Esophagus (tissue), 2 donors: ENCODE measurements around the gene PLVAP. TPM values are rescaled to one million over a fixed set of nuclear protein-coding genes. Genes with fewer than 3 reads are reported as not detected.

ENCODE experiments used
- H3K27ac ChIP-seq, 2 donors: one replicate each; pipeline ENCODE4 v1.5.1; 2013; ENCODE audit warnings: low read depth in 2 of 2, mild to moderate bottlenecking in 2 of 2, inconsistent platforms in 1 of 2, low read length in 1 of 2, moderate library complexity in 1 of 2
- H3K27me3 ChIP-seq, 2 donors: one replicate each; pipeline ENCODE4 v1.6.1; 2013; ENCODE audit warnings: low read length in 2 of 2, control low read depth in 1 of 2, mild to moderate bottlenecking in 1 of 2; ENCODE audit not compliant: insufficient read depth in 2 of 2, control insufficient read depth in 1 of 2
- H3K36me3 ChIP-seq, 2 donors: one replicate each; pipeline ENCODE4 v1.6.1; 2013; ENCODE audit warnings: low read length in 1 of 2; ENCODE audit not compliant: control insufficient read depth in 2 of 2, insufficient read depth in 2 of 2
- H3K4me1 ChIP-seq, 2 donors: one replicate each; pipeline ENCODE4 v1.6.1; 2013; ENCODE audit warnings: low read length in 1 of 2; ENCODE audit not compliant: control insufficient read depth in 2 of 2, insufficient read depth in 2 of 2
- H3K4me3 ChIP-seq, 2 donors: one replicate each; pipeline ENCODE4 v1.5.1; 2013; ENCODE audit warnings: low read length in 2 of 2, mild to moderate bottlenecking in 2 of 2, low read depth in 1 of 2, moderate library complexity in 1 of 2
- H3K9me3 ChIP-seq, 2 donors: one replicate each; pipeline ENCODE4 v1.6.1; 2013; ENCODE audit warnings: mild to moderate bottlenecking in 2 of 2, low read depth in 1 of 2, low read length in 1 of 2, moderate library complexity in 1 of 2; ENCODE audit not compliant: control insufficient read depth in 2 of 2, insufficient read depth in 1 of 2
- WGBS, 2 donors: extraction: QIAGEN DNeasy Blood & Tissue Kit; methylation state at CpG; one replicate each; pipeline ENCODE4 v1.1.7; 2013; 5-methylcytosine and 5-hydroxymethylcytosine counted together
- polyA plus RNA-seq, 2 donors: library from polyadenylated mRNA; stranded (reverse); fragments of 200-250 nt; gene quantifications; one replicate each; pipeline ENCODE4 v1.2.3, GENCODE V29; 2013
- donor health status: healthy with polysubstance abuse.
- donor health status: Bipolar disorder and iron deficiency.

PLVAP gene
- polyA plus RNA-seq, 2 donors: 29.5 to 30.7 TPM

DNA sequence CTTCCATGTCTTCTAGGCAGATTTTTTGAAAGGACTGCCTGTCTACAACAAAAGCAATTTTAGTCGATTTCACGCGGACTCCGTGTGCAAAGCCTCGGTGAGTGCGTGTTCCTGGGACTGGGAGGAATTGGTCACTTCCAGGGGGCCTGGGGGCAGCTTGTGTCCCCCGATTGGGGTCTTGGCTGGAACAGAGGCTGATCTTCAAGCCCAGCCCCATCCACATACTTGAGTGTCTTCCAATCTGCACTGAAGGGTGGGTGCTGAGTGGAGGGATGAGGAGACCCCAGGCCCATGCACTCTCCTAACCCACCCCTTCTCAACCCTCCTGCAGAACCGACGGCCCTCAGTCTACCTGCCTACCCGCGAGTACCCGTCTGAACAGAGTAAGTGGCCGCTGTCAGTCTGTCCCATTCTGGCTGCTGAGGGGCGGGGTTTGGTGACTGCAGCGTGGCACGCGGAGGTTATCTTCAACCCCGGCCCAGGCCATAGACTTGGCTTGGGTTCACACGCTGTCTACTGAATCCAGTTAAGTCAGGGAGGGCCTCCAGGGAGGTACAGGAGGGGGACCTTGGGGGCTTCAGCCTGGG is 63.0 kb downstream of the PLVAP start:
- no peak overlapping the region for H3K27ac ChIP-seq
- peaks cover 5 to 15% of the 10 kb centered on the region in 2 donors for H3K4me1 ChIP-seq
- H3K36me3 ChIP-seq: peaks cover 14 to 27% of the 10 kb centered on the region in 2 donors
- no peaks in the 10 kb centered on the region for H3K27me3 ChIP-seq
- H3K9me3 ChIP-seq: peaks cover 0 to 6% of the 10 kb centered on the region in 2 donors
- H3K4me3 ChIP-seq: no peak overlapping the region
- 89 to 91% methylated on average over 19 of the region's 19 CpGs for WGBS, 2 donors

DNA sequence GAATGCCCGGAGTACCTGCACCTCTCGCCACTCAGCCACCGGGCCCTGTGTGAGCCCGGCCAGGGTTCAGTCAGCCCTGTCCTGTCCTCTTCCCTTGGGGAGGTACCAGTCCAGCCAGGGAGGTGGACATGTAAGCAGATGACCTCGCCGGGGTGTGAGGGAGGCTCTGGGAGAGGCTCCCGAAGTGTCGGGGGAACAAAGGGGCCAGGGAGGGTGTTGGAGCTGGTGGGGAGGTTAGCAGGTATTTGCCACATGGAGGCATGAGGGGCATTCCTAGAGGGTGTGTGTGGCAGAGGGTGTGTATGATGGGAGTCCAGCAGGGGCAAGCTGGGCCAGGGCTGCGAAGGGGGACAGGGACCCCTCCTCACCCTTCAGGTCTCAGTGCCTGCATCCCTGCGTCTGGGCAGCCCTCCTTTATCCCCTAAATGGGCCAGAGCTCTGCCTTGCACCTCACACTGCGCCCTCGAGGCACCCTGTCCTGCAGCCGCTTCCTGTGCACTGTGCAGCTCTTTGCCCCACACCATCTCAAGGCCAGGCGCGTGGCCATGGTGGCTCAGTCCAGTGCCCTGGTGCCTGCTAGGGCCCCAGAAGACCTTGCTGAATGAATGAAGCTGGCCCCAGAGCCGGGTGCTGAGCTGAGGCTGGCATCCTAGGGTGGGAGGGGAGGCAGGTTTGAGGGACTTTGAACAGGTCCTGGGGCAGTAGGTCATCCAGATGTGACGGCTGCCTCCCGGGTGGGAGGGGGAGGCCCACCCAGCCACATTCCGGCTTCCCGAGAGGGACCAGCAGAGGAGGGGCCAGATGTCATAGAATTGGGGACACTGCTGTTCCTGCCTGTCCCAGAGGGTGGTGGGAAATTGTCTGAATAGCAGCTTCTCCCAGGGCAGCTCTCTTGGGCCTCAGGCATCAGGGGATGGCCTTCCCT is 64.7 kb downstream of the PLVAP start:
- Histone ChIP-seq H3K9me3 (peaks cover 0 to 6% of the 10 kb centered on the region in 2 donors), H3K27me3 (no peaks in the 10 kb centered on the region), H3K4me3 (no peak overlapping the region), H3K27ac (peak overlapping the region in 1 of 2 donors; percentile 18), H3K36me3 (peaks cover 14 to 24% of the 10 kb centered on the region in 2 donors), H3K4me1 (peaks cover 5 to 17% of the 10 kb centered on the region in 2 donors)
- whole genome bisulfite sequencing, 2 donors: 78 to 81% methylated on average over 20 of the region's 20 CpGs

DNA sequence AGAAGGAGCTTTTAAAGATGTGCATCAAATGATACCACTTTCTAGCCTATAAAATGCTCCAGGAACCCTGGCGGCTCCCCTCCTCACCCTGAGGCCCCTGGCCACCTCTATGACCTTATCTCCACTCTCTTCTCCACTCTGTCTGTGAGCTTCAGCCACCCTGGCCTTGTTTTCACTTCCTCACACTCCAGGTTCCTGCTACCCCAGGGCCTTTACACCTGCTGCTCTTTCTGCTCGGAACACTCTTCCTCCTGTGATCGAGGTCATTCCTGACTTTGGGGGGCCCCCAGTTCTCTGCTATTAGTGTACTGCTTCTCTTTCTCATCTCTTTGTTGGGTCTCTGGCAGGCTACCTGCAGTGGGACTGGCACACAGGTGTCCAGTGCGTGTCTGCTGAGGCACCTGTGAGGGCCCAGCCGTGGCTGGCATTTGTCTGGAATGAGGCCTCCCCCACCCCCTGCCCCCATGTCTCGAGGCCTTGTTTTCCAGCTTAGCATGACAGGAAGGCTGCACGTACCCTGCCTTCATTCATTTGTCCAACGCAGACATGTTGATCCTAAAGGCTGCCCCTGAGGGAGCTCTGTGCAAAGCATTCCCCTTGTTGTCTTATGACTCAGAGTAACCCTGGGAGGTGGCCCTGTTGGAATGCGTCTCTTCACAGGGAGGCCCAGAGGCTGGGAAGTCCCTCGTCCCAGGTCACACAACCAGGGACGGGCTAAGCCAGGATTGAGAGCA is 65.5 kb downstream of the PLVAP start:
- peak overlapping the region in 1 of 2 donors; percentile 22 for H3K27ac ChIP-seq
- H3K4me3 ChIP-seq: no peak overlapping the region
- H3K27me3 ChIP-seq: no peaks in the 10 kb centered on the region
- H3K36me3 ChIP-seq: peaks cover 14 to 24% of the 10 kb centered on the region in 2 donors
- peaks cover 5 to 17% of the 10 kb centered on the region in 2 donors for H3K4me1 ChIP-seq
- peaks cover 0 to 6% of the 10 kb centered on the region in 2 donors for H3K9me3 ChIP-seq
- WGBS, 2 donors: 55 to 67% methylated on average over 11 of the region's 11 CpGs

- WGBS, 2 donors: 6% methylated on average over 23 of the region's 23 CpGs
Measured at GRCh38 chr19:17309965-17310461, 67.1 kb downstream of the PLVAP start.

DNA sequence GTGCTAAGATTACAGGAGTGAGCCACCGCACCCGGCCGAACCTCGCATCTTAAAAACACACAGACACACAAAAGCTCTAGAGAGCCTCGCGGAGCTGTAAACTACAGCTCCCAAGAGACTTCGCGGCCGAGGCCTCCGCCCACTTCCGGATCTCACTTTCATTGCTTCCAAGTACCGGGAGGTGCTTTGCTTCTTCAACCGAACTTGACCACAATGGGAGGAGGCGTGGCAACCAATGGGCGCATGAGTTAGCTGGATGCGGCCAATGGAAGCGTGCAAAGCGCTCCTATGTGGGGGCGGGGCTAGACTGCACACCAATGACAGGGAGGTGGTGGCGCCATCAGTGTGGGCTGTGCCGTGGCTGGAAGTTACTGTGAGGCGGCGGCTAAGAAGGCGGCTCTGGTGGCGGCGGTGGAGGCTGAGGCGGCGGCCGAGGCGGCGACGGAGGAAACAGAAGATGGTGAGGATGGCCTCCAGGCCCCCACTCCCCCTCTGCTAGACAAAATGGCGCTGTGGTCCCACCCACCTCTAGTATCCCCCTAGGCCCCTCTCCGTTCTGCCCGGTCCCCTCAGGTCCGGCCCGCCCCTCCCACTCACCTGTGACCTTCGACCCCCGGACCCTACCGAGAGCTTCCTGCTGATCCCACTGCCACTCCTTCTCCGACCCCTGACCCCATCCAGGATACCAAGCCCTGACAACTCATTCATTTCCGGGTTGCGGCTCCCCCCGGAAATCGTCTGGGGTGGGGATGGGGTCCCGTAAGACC is 67.8 kb downstream of the PLVAP start, which contains the start of gene DDA1:
Gene DDA1 (plus strand): TSS at position 366 of the 767 bp plus-strand sequence. CDS start 92 bp downstream, at position 458.
- Histone ChIP-seq H3K27ac (peak within 1 kb of the TSS; percentile 66 to 79), H3K27me3 (no peaks in the 10 kb centered on the region), H3K4me3 (peak within 1 kb of the TSS; percentile 90 to 97), H3K4me1 (peaks cover 5 to 17% of the 10 kb centered on the region in 2 donors), H3K9me3 (peaks cover 0 to 3% of the 10 kb centered on the region in 2 donors), H3K36me3 (peaks cover 7 to 10% of the 10 kb centered on the region in 2 donors)
- 0 to 1% methylated on average over 45 to 46 of the region's 46 CpGs for WGBS, 2 donors

More at GRCh38 chr19:17309965-17310461, 67.1 kb downstream of the PLVAP start:
- peaks cover 5 to 17% of the 10 kb centered on the region in 2 donors for H3K4me1 ChIP-seq
- peak overlapping the region; percentile 66 to 79 for H3K27ac ChIP-seq
- H3K36me3 ChIP-seq: peaks cover 10 to 15% of the 10 kb centered on the region in 2 donors
- peak overlapping the region; percentile 90 to 97 for H3K4me3 ChIP-seq
- peaks cover 0 to 3% of the 10 kb centered on the region in 2 donors for H3K9me3 ChIP-seq
- no peaks in the 10 kb centered on the region for H3K27me3 ChIP-seq

DNA sequence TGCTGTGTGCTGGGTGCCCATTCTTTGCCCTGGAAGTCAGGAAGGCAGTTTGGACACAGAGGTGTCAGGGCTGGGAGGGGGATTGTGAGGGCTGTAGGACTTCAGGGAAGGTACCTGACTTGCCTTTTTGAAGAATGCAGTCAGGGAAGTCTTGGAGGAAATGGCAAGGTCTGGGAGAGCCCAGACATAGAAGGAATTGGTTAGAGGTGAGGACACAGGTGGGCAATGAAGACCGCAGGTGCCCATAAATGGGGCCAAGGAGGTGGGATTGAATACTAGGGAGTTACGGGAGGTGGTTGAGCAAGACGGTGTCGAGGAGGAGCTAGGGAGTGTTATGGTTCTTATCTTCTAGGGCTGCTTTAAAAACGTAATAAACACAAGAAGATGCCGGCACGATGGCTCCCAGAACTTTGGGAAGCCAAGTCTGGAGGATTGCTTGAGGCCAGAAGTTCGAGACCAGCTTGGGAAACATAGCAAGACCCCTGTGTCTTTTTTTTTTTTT is 69.2 kb downstream of the PLVAP start:
- no peaks in the 10 kb centered on the region for H3K9me3 ChIP-seq
- peaks cover 0 to 4% of the 10 kb centered on the region in 2 donors for H3K36me3 ChIP-seq
- WGBS, 2 donors: 91% methylated on average over 8 of the region's 8 CpGs
- H3K4me3 ChIP-seq: no peak overlapping the region
- H3K4me1 ChIP-seq: peaks cover 5 to 17% of the 10 kb centered on the region in 2 donors
- H3K27ac ChIP-seq: no peak overlapping the region
- H3K27me3 ChIP-seq: no peaks in the 10 kb centered on the region

- Histone ChIP-seq H3K4me3 (peak overlapping the region; percentile 71 to 80), H3K9me3 (no peaks in the 10 kb centered on the region), H3K27me3 (no peaks in the 10 kb centered on the region), H3K4me1 (peaks cover 4 to 17% of the 10 kb centered on the region in 2 donors), H3K36me3 (no peaks in the 10 kb centered on the region), H3K27ac (peak overlapping the region; percentile 95)
- WGBS, 2 donors: 4 to 5% methylated on average over 28 of the region's 28 CpGs
Measured at GRCh38 chr19:17306285-17306714, 70.8 kb downstream of the PLVAP start.

DNA sequence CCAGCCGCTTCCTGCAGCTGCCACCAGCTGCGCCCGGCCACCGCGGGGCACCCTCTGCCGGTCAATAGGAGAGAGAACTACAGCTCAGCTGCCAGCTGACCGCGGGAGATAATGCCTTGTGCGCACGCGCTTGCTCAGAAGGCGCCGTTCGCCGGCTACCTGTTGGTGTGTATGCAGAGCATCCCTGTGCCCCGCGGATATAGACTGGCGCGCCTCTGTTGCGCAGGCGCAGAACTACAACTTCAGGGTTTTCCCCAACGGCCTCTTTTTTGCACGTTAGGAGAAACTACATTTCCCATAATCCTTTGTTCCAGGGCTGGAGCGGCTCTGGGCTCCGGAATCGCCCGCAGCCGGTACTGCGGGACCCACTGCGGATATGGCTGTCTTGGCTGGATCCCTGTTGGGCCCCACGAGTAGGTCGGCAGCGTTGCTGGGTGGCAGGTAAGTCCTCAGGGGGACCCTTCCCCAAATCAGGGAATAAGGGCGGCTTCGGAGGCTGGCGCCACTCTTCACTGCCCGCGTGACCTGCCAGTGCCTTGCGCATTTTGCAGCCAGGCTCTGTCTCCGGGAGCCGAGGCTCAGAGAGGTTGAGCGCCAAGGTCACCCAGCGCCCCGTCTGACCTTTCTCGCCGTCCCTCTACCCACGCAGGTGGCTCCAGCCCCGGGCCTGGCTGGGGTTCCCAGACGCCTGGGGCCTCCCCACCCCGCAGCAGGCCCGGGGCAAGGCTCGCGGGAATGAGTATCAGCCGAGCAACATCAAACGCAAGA is 71.4 kb downstream of the PLVAP start, which contains the start of gene MRPL34:
Gene MRPL34 (plus strand): TSS at position 356 of the 768 bp plus-strand sequence. CDS start 21 bp downstream, at position 377.
- Histone ChIP-seq H3K9me3 (no peaks in the 10 kb centered on the region), H3K27ac (peak within 1 kb of the TSS; percentile 95), H3K27me3 (no peaks in the 10 kb centered on the region), H3K4me3 (peak within 1 kb of the TSS; percentile 71 to 80), H3K36me3 (peaks cover 0 to 3% of the 10 kb centered on the region in 2 donors), H3K4me1 (peaks cover 4 to 16% of the 10 kb centered on the region in 2 donors)
- WGBS, 2 donors: 0 to 1% methylated on average over 55 of the region's 55 CpGs
